ENCODE results near the gene COMMD7. TPM values are rescaled to one million over a fixed set of nuclear protein-coding genes. Genes with fewer than 3 reads are reported as not detected.

Gene COMMD7
- total RNA-seq, 1 experiment from 2014 or later = 13.2 TPM

GRCh38 chr20:32687180-32687532, 56.1 kb downstream of the COMMD7 start:
- H3K4me1 ChIP-seq (ENCODE audit: control insufficient read depth in 1 of 2, insufficient read depth in 2 of 2, low read length in 2 of 2) = peaks cover 0 to 3% of the 10 kb centered on the region in 2 experiments; a peak in 1 of 4 replicates
- no TSS peak for BruUV-seq (replicated peaks)
- H2AFZ ChIP-seq (ENCODE audit: low read depth, low read length, poor library complexity, severe bottlenecking) = no peak overlapping the region
- intact Hi-C loops (cut with micrococcal nuclease) = no loop called here
- no peaks in the 10 kb centered on the region for H4K20me1 ChIP-seq (ENCODE audit: insufficient read depth)
- H3K4me3 ChIP-seq (replicated peaks in 1 of 2; ENCODE audit: low read depth in 1 of 2, low read length in 2 of 2) = no peak overlapping the region
- no peaks in the 10 kb centered on the region for H3K79me2 ChIP-seq (ENCODE audit: insufficient read depth, low read length)
- ATAC-seq (no peak), DNase-seq (ENCODE audit: low read depth, low spot score) (no peak)
- no peak overlapping the region for H3K4me2 ChIP-seq (ENCODE audit: low read length)
- no peaks in the 10 kb centered on the region for H3K36me3 ChIP-seq (ENCODE audit: control insufficient read depth in 1 of 2, insufficient read depth in 2 of 2, low read length in 2 of 2)
- no peaks in the 10 kb centered on the region for H3K27me3 ChIP-seq (ENCODE audit: insufficient read depth, low read length)
- no peak overlapping the region for H3K27ac ChIP-seq (ENCODE audit: low read depth, low read length)
- RAD21 ChIA-PET (ENCODE audit: low non-redundant PET in 1 of 2, low total read pairs in 2 of 2, uncharacterized antibody in 2 of 2, unreplicated experiment in 2 of 2) = no interaction called here
- no peak overlapping the region for H3K9ac ChIP-seq (ENCODE audit: low read length)
- H3K9me2 ChIP-seq (ENCODE audit: insufficient read depth) = no peaks in the 10 kb centered on the region
- TF ChIP-seq SIN3A (IDR thresholded peaks at IDR 0.05; ENCODE audit: low read depth) (no peak), ATF3 (IDR thresholded peaks at IDR 0.05) (no peak), POLR2A (IDR thresholded peaks at IDR 0.05; ENCODE audit: borderline replicate concordance, extremely low read depth, insufficient read depth, insufficient read length) (no peak), FOSL1 (IDR thresholded peaks at IDR 0.05; ENCODE audit: low read depth) (no peak)
- CTCF ChIA-PET = no interaction called here
- H3K9me3 ChIP-seq (ENCODE audit: control insufficient read depth in 1 of 2, insufficient read depth in 1 of 2, low read depth in 1 of 2, low read length in 2 of 2) = no peaks in the 10 kb centered on the region
- POLR2A ChIA-PET = no interaction called here

GRCh38 chr20:32686530-32687179, 56.6 kb downstream of the COMMD7 start:
- POLR2A ChIA-PET = no interaction called here
- peaks cover 1 to 6% of the 10 kb centered on the region in 2 experiments; a peak in 1 of 4 replicates for H3K4me1 ChIP-seq (ENCODE audit: control insufficient read depth in 1 of 2, insufficient read depth in 2 of 2, low read length in 2 of 2)
- no peak overlapping the region for H3K4me2 ChIP-seq (ENCODE audit: low read length)
- H3K79me2 ChIP-seq (ENCODE audit: insufficient read depth, low read length) = no peaks in the 10 kb centered on the region
- H3K9ac ChIP-seq (ENCODE audit: low read length) = no peak overlapping the region
- H3K36me3 ChIP-seq (ENCODE audit: control insufficient read depth in 1 of 2, insufficient read depth in 2 of 2, low read length in 2 of 2) = no peaks in the 10 kb centered on the region
- RAD21 ChIA-PET (ENCODE audit: low non-redundant PET in 1 of 2, low total read pairs in 2 of 2, uncharacterized antibody in 2 of 2, unreplicated experiment in 2 of 2) = no interaction called here
- TF ChIP-seq POLR2AphosphoS5 (IDR thresholded peaks at IDR 0.05; ENCODE audit: low read depth, low read length) (no peak), CEBPB (IDR thresholded peaks at IDR 0.05; ENCODE audit: low read depth) (no peak), ZFX (IDR thresholded peaks at IDR 0.05) (no peak), JUND (IDR thresholded peaks at IDR 0.05) (no peak), SP1 (IDR thresholded peaks at IDR 0.05; ENCODE audit: low read depth) (no peak), EZH2 (IDR thresholded peaks at IDR 0.05) (no peak), SIN3A (IDR thresholded peaks at IDR 0.05; ENCODE audit: low read depth) (no peak)
- H3K9me2 ChIP-seq (ENCODE audit: insufficient read depth) = no peaks in the 10 kb centered on the region
- no peak for ATAC-seq
- intact Hi-C loops (cut with micrococcal nuclease) = no loop called here
- CTCF ChIA-PET = no interaction called here
- DNase-seq (ENCODE audit: low read depth, low spot score) = no peak
- no peaks in the 10 kb centered on the region for H3K27me3 ChIP-seq (ENCODE audit: insufficient read depth, low read length)
- H2AFZ ChIP-seq (ENCODE audit: low read depth, low read length, poor library complexity, severe bottlenecking) = no peak overlapping the region
- no peak overlapping the region for H3K4me3 ChIP-seq (replicated peaks in 1 of 2; ENCODE audit: low read depth in 1 of 2, low read length in 2 of 2)
- no peaks in the 10 kb centered on the region for H4K20me1 ChIP-seq (ENCODE audit: insufficient read depth)
- BruUV-seq (replicated peaks) = no TSS peak
- no peaks in the 10 kb centered on the region for H3K9me3 ChIP-seq (ENCODE audit: control insufficient read depth in 1 of 2, insufficient read depth in 1 of 2, low read depth in 1 of 2, low read length in 2 of 2)
- H3K27ac ChIP-seq (ENCODE audit: low read depth, low read length) = no peak overlapping the region

Measured in HCT116 (cell line).